PFSK-1 (cell line): Measurements from ENCODE around the gene DUOX1.

ENCODE experiments used
- FOXP2 ChIP-seq: optimal IDR thresholded peaks from 2 replicates; pipeline ENCODE3; 2011; ENCODE audit warnings: borderline replicate concordance, control low read depth, inconsistent platforms; ENCODE audit not compliant: insufficient read depth; ENCODE audit errors: extremely low read length, extremely low read depth
- POLR2AphosphoS5 ChIP-seq: IDR thresholded peaks from 2 replicates; pipeline ENCODE4 v1.6.1; 2012; ENCODE audit warnings: low read depth, mild to moderate bottlenecking, control low read depth, low read length, moderate library complexity
- REST ChIP-seq, 2 experiments: IDR thresholded peaks; 2 replicates each; pipeline versions ENCODE4 v1.6.1 to v1.8.0; 2011 to 2012; ENCODE audit warnings: low read depth in 2 of 2, low read length in 2 of 2, control low read depth in 1 of 2, inconsistent platforms in 1 of 2, mild to moderate bottlenecking in 1 of 2, moderate library complexity in 1 of 2; ENCODE audit not compliant: insufficient read depth in 1 of 2
- SIN3A ChIP-seq: IDR thresholded peaks from 2 replicates; pipeline ENCODE4 v1.6.1; 2012; ENCODE audit warnings: mild to moderate bottlenecking, low read length, moderate library complexity, borderline replicate concordance; ENCODE audit not compliant: insufficient read depth
- TAF1 ChIP-seq: IDR thresholded peaks from 2 replicates; pipeline ENCODE4 v1.6.1; 2012; ENCODE audit warnings: low read length, control low read depth, borderline replicate concordance; ENCODE audit not compliant: insufficient read depth

DUOX1 gene

GRCh38 chr15:45123397-45123796 is 6.4 kb upstream of the DUOX1 start:
- no peak for TF ChIP-seq SIN3A
- TF ChIP-seq REST (IDR thresholded peaks at IDR 0.05; ENCODE audit: insufficient read depth in 1 of 2, low read depth in 2 of 2, low read length in 2 of 2) = no peak
- TF ChIP-seq TAF1 = no peak
- no peak for TF ChIP-seq FOXP2
- no peak for TF ChIP-seq POLR2AphosphoS5

- TF ChIP-seq TAF1 = no peak
- no peak for TF ChIP-seq FOXP2
- TF ChIP-seq POLR2AphosphoS5 = no peak
- TF ChIP-seq SIN3A = no peak
- no peak for TF ChIP-seq REST (IDR thresholded peaks at IDR 0.05; ENCODE audit: insufficient read depth in 1 of 2, low read depth in 2 of 2, low read length in 2 of 2)
These were observed 3.1 kb upstream of the DUOX1 start for GRCh38 chr15:45126535-45127158.

GRCh38 chr15:45128971-45129639 is 689 bp upstream of the DUOX1 start:
- no peak for TF ChIP-seq SIN3A
- TF ChIP-seq TAF1 = no peak
- no peak for TF ChIP-seq POLR2AphosphoS5
- TF ChIP-seq FOXP2 = no peak
- TF ChIP-seq REST (IDR thresholded peaks at IDR 0.05; ENCODE audit: insufficient read depth in 1 of 2, low read depth in 2 of 2, low read length in 2 of 2) = no peak

- TF ChIP-seq POLR2AphosphoS5 (no peak), TAF1 (no peak), SIN3A (no peak), FOXP2 (no peak), REST (IDR thresholded peaks at IDR 0.05; ENCODE audit: insufficient read depth in 1 of 2, low read depth in 2 of 2, low read length in 2 of 2) (no peak)
These were observed 652 bp downstream of the DUOX1 start for GRCh38 chr15:45130291-45131000.
